Raji (cell line): ENCODE results near the gene ZNF784.

ENCODE experiments used
- POLR2A ChIP-seq: IDR thresholded peaks from 2 replicates; pipeline ENCODE4 v1.6.1; 2011; ENCODE audit warnings: low read depth, low read length, control low read depth; ENCODE audit not compliant: insufficient read depth

The ZNF784 gene

DNA sequence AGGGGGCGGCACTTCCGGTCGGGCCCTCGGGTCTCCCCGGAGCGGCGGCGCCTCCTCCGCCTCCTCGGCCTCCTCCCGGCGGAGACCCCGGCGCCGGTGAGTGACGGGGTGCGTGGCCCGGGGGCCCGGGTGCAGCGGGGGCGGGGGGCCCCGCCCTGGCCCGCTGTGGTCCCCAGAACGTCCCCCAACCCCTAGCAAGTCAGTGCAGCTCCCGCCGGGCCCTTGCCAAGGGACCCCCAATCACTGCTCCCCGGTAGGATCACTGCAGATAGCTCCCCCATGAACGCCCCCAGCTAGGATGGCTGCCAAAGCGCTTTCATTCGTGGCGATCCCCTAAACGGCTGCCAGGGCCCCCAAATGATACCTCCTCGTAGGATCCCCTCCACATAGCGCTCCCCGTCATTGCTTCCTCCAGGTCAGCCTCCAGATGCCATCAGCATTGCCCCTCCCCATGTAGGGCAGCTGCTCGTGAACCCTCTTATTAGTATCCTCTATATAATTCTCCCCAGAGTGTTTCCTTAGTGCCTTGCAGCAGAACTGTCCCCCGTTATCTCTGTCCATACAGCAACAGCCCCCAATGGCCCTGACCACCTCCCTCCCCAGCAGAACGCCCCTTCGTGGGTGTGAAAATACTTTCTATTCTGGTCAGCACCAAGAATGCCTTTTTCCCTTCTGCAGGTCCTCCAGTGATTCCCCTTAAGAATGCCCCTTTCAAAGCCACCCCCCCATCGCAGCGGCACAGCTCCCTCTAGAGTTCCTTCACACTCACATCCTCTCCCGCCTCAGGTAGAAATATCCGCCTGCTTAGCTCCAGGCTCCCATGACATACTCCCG, 18.5 kb downstream of the ZNF784 start, which contains the start of gene ZNF865:
TSS of gene ZNF865 (plus strand) at position 11 of the 834 bp plus-strand sequence. CDS start 7,972 bp downstream, outside the sequence.
- TF ChIP-seq POLR2A = peak; percentile 35; the same call in 1 of the 2 replicates

DNA sequence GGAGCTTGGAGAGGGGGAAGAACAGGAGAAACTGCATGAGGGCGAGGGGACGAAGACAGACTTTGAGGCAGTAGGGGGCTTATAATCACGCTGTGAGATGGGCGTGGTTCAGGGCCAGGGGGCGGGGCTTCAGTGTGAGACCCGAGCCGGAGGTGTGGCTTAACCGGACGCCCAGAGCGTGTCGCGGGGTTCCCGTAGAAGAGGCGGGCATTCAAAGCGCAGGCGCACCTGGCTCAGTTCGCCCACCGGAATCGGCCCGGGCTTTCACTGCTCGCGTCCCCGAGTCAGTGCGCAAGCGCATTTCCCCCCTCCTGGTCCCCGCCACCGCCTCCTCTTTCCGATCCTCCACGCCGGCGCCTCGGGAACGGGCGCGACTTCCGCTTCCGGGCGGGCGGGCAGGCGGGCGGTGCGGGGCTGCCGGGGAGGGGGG, 19.1 kb downstream of the ZNF784 start:
- TF ChIP-seq POLR2A = peak; percentile 59; the same call in 1 of the 2 replicates

DNA sequence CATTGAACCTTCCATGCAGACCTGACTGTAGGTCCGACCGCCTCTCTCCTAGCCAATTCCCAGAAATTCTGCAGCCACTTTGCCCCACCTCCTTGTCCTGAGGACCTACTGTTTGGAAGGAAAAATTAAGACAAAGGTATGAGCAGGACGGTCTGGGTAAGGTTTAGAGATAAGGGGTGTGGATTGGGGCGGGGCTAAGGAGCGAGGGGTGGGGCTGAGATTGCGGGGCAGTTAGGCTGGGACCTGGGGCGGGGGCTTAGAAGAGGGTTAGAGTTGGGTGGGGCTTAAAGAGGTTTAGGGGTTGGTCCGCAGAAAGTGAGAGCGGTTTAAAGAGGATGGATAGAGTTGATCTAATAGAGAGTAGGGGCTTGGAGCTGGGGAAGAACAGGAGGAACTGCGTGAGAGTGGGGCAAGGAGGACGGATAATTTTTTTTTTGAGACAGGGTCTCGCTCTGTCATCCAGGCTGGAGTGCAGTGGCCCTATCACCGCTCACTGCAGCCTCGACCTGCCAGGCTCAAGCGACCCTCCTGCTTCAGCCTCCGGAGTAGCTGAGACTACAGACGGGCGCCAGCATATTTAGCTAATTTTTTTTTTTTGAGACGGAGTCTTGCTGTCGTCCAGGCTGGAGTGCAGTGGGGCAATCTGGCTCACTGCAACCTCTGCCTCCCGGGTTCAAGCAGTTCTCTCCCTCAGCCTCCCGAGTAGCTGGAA, 20.6 kb downstream of the ZNF784 start:
- TF ChIP-seq POLR2A = no peak

DNA sequence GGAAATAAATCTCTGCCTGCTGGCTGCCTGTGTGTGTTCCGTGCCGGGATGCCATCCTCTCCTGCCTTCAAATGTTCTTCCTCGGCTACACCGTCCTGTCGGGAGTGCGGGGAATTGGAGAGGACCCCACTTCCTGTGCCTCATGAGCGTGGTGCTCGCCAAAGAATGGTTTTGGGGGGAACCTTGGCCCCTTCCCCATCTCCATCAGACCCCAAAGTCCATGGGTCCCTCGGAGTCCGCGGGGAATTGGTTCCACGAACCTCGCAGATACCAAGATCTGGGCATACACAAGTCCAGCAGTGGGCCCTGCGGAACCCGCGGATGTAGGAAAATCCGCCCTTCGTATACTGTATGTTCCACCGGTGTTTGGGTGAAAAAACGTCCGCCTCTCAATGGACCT, 21.3 kb downstream of the ZNF784 start:
- no peak for TF ChIP-seq POLR2A

DNA sequence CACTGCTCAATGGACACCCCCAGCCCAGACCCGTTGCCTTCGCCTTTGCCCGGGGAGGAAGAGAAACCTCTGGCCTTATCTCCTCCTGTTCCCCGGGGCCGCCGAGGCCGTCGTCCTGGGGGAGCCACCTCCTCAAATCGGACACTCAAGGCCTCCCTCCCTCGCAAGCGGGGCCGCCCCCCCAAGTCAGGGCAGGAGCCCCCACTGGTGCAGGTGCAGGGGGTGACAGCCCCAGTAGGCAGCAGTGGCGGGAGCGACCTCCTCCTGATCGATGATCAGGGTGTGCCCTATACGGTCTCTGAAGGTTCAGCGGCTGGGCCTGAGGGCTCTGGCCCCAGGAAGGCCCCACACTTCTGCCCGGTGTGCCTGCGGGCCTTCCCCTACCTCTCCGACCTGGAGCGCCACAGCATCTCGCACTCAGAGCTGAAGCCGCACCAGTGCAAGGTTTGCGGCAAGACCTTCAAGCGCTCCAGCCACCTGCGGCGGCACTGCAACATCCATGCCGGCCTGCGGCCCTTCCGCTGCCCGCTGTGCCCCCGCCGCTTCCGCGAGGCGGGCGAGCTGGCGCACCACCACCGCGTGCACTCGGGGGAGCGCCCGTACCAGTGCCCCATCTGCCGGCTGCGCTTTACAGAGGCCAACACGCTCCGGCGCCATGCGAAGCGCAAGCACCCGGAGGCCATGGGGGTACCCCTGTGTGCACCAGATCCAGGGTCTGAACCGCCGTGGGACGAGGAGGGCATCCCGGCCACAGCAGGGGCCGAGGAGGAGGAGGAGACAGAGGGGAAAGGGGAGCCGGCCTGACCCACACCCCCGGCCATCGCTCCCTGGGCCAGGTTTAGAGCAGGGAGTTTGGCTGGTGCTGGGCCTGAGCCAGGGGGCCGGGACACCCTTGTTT, 22.0 kb downstream of the ZNF784 start:
- TF ChIP-seq POLR2A = no peak

DNA sequence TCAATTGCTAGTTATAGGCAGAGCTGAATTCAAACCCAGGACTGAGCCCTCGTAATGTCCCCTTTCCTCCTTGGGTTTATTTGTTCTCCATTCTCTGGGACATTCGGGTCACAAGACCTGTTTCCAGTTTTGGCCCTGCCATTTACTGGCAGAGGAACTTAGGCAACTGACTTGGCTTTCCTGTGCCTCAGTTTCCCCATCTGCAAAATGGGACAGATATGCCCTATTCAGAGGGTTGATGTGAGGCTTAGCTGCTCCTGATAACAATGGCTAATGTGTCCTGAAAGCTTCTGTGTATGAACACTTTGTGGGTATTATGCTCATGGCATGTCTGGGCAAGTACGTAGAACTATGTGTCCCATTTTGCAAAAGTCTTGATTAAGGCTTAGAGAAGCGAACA, 23.3 kb downstream of the ZNF784 start:
- TF ChIP-seq POLR2A = no peak

DNA sequence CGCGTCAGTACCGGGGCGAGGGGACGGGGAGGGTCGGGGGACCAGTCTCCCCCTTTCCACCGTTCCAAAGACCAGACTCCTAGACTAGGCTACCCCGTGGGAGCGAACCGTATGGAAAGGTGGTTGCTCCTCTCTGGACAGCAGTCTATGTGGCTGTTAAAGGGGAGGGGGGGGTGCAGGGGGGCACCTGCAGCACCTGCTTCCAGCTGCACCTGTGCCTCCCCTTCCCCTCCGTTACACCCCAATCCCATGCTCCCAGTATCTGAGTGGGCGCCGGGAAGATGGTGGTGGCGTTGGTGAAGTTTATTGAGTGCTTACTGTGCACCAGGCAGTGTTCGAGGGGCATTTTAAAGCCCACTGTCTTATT, 23.7 kb downstream of the ZNF784 start:
- TF ChIP-seq POLR2A = peak; percentile 55; the same call in 1 of the 2 replicates

DNA sequence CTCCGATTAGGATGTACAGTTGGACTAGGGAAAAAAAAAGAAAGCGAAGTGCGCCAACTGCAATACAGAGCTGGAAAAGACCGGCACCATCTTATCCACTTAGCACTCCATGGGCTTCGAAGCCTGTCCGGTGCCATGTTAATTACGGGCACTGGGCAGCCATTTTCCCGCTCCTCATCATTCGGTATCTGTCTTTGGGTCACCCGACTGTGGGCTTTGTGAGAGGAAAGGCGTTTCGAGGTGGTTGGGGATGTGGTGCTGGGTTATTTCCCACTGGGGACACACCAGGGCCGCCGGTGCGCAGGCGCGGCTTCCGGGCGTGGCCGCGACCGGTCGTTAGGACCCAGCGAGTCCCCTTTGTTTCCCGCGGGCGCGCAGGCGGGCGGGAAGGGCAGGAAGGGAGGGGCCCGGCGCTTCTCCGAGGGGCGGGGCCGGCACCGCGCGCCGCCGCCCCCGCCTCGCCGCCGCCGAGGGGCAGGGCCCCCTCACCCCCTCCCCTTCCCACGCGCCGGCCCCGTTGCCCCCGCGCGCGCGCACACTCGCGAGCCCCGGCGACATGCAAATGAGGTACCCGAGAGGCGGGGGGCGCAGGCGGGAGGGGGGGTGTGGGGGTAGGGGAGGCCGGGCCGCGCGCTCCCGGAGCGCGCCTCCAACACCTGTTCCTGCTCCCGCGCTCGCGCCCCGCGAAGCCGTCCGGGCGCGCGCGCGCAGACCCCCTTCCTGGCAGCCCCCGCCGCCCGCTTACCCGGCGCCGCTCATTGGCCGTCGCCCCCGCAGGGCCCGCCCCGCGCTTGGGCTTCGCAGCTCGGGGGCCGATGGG, 24.3 kb downstream of the ZNF784 start, which contains the start of gene ZNF524:
TSS of gene ZNF524 (plus strand) at position 447 of the 820 bp plus-strand sequence. CDS start 1,825 bp downstream, outside the sequence.
- peak; percentile 43 for TF ChIP-seq POLR2A

DNA sequence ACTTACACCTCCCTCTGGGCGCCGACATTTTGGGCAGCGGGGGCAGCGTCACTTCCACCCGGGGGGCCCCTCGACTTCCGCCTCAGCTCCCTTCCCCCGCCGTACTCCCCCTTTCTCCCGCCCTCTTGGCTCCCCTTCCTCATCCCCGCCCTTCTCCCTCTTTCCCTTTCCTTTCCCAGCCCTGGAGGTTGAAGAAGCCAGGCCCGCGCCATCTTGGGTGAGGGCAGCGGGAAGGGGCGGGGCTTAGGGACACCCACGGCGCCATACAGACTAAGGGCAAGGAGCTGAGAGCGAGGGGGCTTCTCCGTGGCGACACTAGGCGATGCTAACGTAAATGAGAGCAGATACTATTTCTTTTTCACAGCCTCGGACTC, 24.9 kb downstream of the ZNF784 start, which contains the start of gene FIZ1:
TSS of gene FIZ1 (minus strand) at position 50 of the 374 bp plus-strand sequence. CDS start 1,652 bp downstream, outside the sequence.
- TF ChIP-seq POLR2A = peak; percentile 24

DNA sequence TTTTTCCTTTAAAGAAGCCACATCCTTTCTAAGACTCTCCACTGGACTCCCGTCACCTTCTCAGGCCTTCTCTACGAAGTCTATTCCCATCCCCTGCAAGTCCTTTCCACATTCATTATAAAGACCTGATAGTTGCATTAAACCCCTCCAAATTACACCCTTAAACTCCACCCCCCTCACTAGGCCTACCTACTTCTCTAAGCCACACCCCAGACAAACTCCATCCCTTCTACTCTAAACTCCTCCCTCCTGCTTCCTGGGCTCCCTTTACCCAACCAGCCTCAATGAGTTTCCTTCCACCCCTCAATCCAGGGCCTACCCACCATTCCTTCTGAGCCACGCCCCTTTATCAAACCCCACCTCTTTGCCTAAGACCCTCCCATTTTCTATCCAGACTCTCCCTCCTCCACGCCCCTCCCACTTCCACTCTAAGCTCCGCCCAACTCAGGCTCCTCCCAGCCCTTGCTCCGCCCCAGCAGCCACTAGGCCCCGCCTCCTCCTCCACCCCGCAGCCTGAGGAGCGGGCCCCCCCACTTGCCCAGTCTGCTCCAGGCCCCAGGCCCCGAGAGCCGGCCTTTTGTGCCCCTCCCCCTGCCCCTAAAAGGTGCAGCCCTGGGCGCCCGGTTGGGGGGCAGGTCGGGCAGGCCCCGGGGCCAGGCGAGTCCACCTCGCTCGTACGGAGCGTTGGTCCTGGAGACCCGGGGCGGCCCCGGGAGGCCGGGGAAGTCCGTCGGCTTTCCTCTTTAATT, 25.5 kb downstream of the ZNF784 start:
- no peak; the same call in 1 of the 2 replicates for TF ChIP-seq POLR2A

DNA sequence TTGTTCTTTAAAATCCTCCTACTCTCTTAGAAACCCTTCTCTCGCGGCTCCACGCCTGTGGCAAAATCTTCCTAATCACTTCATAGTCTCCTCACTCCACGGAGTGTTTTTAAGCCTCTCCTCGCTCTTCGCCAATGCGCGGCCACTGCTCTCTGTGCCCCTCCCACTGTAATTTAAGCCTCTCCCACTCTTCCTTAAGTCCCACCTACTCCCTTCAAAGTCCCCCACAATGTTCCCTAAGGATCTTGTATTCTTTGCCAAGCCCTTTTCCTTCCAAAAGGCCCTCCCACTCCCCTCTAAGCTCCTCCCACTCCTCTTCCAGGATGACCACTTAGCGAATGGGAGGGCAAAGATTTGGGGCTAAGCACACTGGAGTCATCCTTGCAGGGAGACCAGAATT, 26.3 kb downstream of the ZNF784 start:
- TF ChIP-seq POLR2A = no peak

DNA sequence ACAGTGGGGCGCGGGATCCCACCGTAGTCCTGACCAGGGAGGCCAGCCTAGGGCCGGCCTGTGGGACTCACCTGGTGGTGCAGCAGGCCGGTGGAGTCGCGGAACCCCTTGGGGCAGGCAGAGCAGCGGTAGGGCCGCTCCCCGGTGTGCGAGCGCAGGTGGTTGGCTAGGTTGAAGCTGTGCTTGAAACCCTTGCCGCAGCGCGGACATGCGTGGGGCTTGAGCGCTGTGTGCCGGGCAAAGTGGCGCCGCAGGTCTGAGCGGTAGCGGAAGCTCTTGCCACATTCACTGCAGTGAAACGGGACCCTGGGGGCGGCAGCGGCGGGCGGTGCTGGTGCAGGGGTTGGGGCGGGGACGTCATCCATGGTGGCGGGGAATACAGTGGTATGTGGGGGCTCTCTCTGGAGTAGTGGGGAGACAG, 26.9 kb downstream of the ZNF784 start:
- TF ChIP-seq POLR2A = no peak

DNA sequence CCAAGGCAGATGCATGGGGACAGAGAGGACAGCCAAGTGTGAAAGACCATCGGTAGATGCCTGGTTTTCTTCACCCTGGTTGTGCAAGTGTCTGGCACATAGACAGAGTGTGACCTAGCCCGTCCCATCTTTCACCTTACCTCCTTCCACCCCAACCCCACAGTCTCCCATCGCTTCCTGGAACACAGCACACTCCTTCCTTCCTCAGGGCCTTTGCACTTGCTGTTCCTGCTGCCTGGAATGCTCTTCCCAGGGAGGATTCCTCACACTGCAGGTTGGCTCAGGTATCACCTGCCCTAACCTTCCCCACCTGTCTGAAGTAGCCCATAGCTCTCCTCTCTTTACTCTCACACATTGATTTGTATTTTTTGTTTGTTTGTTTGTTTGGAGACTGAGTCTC, 28.1 kb downstream of the ZNF784 start:
- no peak for TF ChIP-seq POLR2A
